NCI-H2029 (cell line): ENCODE measurements around the gene RPL32.
"Not testable (repeated sequence)": the region's sequence is repeated elsewhere in the genome, so short reads cannot be mapped to it uniquely, and the experiment has no call there.

Experiments used
- DNase-seq: peaks from one replicate; lab custom pipeline; 2025; lab: John Stamatoyannopoulos, UW

RPL32 gene

DNA sequence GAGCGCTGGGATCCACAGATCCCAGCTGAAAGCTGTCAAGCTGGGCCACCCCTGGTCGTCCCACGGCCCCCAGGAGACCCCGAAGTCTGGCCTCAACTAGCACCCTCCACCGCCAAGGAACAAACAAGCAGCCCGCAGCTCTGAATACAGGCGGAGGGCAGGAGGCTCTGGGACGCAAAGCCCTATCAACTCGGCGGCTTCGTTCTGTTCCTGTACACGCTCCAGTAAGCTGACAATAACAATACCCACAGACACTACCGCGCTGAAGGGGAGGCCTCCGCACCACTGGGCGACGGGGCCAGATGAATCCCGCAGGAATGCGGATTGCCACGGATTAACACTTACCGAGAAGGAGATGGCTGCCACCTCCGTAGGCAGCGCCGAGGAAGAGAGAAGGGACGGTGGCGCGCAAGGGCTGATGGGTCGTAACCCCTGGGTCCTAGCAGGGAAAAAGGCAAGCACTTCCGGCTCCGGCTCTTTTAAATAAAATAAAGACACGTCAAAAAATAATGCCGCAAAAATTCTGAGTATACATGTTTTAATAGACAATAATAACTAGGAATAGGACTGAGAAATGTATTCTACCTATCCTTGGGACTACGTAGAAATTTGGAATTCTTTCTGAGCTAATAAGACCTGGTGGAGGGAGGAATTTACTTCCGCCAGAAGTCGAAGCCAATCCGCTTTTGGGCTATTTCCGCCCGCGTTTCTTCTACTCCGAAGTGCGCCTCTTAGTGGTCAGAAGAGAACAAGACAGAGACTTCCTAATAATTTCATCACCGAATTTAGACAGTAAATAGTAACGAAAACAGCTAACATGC is at the start of gene RPL32:
RPL32 (minus strand) TSS at position 417 of the 821 bp plus-strand sequence. CDS start 1,328 bp downstream, outside the sequence.
- peak; percentile 95 for DNase-seq

GRCh38 chr3:12890610-12891390 is 49.4 kb upstream of the RPL32 start:
- no peak for DNase-seq

GRCh38 chr3:12886736-12887135 is 45.4 kb upstream of the RPL32 start:
- no peak for DNase-seq

DNA sequence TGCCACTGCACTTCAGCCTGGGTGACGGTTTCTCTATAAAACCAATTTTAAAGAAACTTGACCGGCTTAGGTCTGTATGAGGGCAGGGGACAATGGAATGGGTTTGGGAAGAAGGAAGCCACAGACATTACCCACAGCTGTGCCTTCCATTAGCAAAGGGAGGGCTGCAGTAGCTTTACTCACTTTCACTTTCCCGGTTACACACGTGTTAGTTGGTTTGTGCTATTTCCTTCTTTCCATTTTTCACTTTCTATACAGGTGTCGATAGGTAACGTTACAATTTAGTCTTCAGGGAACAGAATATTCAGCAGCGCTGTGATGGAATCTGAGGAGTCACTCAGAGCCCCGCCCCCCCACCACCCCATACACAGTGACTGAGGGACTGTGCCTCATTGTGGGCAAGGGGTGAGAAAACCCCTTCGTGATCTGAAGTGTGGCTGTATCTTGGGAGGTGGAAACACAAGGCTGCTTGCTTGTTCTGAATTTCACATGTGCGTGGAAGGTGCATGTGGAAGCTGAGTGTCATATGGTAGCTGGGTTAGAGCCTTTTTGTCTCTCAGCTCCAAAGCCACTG is 44.8 kb upstream of the RPL32 start:
- DNase-seq, result no peak

DNA sequence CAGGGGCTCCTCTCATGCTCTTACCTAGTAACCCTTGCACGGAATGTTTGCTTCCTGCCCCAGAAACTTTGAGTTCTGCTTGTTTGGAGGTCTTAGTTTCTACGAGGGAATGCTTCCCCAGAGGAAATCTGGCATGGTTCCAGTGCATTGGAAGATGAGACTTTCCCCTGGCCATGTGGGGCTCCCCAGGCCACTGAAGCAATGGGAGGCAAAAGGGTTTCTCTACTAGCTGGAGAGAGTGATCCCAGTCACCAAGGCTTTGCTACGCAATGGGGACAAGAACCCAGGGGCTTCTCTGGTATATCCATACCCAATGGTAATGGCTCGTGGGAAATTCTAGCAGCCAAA is 44.2 kb upstream of the RPL32 start:
- no peak for DNase-seq

GRCh38 chr3:12884790-12885582 is 43.6 kb upstream of the RPL32 start:
- no peak for DNase-seq

DNA sequence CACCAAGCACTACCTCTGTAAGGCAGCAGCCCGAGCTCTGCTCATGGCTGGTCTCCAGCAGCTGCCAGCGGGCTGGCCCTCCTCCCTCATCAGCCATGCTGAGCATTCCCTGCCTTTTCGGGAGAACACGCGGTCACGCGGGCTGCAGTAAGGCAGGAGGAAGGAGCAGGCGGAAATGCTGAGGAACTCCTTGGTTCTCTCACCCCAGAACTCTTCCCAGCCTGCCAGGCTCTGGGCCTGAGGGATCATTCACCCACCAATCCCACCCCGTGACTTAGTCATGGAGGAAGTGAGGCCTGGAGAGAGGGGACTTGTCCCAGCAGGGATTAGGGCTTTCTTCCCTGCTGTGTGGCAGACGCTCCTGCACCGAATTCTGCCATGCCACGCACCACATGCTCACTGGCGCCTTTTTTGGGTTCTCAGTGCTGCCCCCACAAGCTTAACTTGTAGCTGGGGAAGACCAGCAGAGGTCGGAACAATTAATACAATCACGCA is 42.9 kb upstream of the RPL32 start:
- no peak for DNase-seq

DNA sequence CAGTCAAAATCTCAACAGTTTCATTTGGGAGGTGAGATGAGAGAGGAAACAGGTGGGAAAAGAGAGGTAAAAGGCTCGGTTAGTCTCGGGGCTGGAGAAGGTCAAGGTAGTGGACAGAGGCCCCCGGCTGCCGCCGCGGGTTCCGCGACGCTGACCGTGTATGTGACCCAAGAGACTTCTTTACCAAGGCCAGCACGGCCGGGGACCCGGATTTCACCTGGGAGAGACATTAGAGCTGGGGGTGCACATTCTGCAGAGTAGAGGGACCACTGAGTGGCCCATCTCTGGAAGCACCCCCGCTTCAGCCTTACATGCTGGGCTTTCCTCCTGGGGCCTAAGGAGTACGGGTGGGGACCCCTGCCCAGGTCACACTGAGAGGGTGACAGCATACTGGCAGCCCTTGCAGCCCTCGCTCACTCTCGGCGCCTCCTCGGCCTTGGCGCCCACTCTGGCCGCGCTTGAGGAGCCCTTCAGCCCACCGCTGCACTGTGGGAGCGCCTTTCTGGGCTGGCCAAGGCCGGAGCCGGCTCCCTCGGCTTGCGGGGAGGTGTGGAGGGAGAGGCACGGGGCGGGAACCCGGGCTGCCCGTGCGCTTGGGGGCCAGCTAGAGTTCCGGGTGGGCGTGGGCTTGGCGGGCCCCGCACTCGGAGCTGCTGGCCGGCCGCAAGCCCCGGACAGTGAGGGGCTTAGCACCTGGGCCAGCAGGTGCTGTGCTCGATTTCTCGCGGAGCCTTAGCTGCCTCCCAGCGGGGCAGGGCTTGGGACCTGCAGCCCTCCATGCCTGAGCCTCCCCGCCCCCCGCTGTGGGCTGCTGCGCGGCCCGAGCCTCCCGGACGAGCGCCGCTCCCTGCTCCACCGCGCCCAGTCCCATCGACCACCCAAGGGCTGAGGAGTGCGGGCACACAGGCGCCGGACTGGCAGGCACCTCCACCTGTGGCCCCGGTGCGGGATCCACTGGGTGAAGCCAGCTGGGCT is 41.3 kb upstream of the RPL32 start:
- no peak for DNase-seq

DNA sequence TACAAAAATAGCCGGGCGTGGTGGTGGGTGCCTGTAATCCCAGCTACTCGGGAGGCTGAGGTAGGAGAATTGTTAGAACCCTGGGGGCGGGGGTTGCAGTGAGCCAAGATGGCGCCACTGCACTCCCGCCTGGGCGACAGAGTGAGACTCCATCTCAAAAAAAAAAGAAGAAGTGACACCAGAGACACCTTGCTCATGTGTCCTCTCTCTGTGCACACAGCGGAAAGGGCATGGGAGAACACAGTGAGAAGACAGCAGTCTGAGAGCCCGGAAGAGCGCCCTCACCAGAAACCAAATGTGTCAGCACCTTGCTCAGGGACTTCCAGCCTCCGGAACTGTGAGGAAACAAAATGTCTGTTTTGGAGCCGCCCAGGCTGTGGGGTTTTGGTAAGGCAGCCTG is 40.5 kb upstream of the RPL32 start:
- DNase-seq, result not testable (repeated sequence)

- no peak for DNase-seq
Observed at GRCh38 chr3:12879191-12879815, 37.9 kb upstream of the RPL32 start.

DNA sequence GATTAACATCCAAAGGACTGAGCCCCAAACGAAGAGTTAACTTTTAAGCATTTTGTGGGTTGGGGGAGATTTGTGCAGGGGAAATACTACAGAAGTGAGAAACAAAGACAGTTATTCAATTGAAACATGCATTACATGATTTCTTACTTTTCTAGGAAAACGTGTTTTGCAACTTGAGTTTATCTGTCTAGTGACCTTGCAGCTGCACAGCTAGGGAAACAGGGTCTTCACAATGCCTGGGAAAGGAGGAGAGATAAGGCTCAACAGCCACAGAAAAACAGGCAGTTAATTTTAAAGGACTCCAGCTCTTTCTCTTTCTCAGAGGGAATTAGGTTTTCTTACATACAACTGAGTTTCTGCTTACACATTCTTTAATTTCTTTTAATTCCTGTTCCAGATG is 37.4 kb upstream of the RPL32 start:
- not testable (repeated sequence) for DNase-seq

DNA sequence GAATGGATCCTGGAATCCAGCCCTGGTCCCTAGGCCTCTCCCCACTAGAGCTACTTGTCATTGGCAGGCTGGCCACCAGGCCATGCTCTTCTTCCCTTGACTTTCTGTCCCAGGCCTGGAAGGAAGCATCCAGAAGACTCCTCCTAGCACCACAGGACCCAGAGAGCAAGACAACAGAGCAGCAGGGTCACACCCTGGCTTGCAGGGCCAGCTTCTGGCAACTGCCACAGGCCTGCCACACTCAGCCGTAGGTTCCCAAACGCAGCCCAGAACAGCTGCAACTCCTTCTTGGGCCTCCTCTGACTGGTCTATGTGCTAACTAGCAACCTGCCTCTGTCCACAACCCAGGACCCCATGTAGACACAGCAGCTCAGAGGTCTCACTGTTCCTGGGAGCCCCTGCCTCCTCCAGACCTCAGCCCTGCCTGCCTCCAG is 36.8 kb upstream of the RPL32 start:
- DNase-seq, result no peak

DNA sequence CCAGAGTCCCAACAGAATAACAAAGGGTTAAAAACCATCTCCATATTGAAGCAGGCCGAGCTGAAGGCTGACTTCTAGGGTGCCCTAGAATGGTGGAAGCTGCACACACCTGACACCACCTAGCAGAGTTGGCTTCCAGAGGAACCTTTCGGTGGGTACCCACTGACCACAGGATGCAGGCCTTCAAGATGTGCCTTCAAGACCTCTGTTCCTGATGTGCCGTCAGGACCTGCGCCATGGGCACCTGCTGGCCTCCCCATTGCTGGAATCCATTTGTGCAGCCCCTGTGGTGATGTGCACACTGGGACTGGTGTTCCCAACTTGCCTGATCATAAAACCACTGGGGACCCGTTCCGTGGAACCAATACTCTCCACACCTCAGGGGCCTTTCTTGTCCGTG is 35.7 kb upstream of the RPL32 start:
- DNase-seq, result no peak

DNA sequence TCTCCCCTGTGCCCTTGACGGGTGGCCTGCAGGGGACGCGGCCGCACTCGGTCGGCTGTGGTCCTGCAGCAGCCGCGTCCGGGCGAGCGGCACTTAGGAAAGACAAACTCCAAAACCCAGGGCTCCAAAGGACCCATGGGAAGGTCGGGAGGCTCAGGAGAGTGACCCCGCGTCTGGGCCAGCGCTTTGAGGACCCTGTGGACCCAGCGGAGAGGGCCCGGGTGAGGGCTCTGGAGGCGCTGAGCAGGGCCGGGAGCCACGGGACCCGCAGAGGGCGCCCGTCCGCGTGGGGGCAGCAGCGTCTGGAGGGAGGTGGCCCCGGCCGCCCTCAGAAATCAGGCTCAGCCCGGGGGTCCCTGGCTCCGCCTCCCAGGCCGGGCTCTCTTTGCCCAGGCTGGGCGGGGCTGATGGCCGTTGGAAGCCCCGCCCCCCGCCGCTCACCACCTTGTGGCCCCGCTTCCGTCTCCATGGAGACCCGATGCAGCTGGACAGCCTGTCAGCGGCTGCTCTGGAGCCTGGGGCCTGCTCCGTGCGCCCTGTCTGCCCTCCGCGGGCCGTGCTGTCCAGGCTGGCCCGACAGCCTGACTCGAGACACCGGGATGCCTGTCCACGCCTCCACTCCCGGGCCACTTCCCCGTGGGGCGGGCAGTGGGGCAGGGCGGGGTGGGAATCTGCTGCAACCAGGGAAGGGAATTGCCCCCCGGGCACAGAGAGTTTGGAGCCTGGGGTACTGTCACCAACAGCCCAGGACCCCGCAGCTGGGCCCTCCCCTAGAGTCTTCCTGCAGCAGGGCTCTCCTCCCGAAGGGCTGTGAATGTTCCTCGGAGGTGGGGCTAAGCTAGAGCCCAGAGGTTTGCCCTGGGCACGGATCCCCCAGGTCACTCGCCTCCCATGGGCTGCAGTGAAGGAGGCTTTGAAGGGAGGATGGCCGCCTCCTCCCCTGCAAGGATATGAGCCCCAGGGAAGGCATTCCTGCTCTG is 34.8 kb upstream of the RPL32 start:
- DNase-seq, result peak; percentile 69

GRCh38 chr3:12871404-12871983 is 30.1 kb upstream of the RPL32 start:
- no peak for DNase-seq

GRCh38 chr3:12870942-12871341 is 29.6 kb upstream of the RPL32 start:
- DNase-seq, result no peak

- DNase-seq, result no peak
Observed at GRCh38 chr3:12869035-12869621, 27.8 kb upstream of the RPL32 start.
